Transverse colon (tissue), 4 donors: ENCODE results near the gene SECTM1.

Experiments
- CTCF ChIP-seq, 5 experiments: fragments of 200-600 bp in 3 of 5; fragments of 450-650 bp in 2 of 5; sonication (generic) in 3 of 5; IDR thresholded peaks; 1 replicate in 2 of 5; 2 replicates in 3 of 5; pipeline ENCODE4 v1.5.1; 2016 to 2017; ENCODE audit warnings: antibody characterized with exemption in 5 of 5, inconsistent platforms in 3 of 5, mild to moderate bottlenecking in 2 of 5, moderate library complexity in 1 of 5
- POLR2AphosphoS5 ChIP-seq, 3 donors: sonication (generic); formaldehyde crosslinking; IDR thresholded peaks; one replicate each; pipeline ENCODE4 v1.6.1; 2016; ENCODE audit warnings: antibody characterized with exemption in 3 of 3

DNA sequence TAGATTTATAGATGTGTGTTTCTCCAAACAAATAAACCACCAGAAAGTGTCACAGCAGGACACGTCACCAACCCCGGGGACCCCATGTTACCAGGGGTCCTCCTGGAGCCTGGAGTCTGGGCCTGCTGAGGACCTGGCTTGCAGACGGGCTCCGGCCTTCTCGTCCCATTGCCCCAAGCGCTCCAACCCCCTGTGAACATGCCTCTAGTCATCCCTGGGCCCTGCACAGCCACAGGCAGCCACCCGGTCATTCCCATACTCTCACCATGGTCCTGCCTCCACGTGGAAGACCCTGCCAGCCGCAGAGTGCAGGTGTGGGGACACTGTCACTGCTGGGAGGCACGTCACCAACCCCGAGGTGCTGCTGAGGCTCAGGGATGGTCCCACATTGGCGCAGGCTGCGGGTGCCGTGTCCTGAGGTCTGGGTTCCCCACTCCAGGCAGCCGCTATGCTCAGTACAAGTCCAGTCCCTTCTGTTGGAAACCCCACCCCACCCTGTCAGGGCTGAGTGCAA, 4.5 kb downstream of the SECTM1 start:
- TF ChIP-seq POLR2AphosphoS5 (IDR thresholded peaks at IDR 0.05) (no peak), CTCF (IDR thresholded peaks at IDR 0.05) (no peak)
